PC-3 (cell line): Measurements from ENCODE around the gene FNDC4. TPM values are rescaled to one million over a fixed set of nuclear protein-coding genes. Genes with fewer than 3 reads are reported as not detected.

ENCODE experiments used
- ATAC-seq: fragments of 200-7000 bp; cut with Tn5 transposase; 2 replicates; pipeline ENCODE4 v1.9.1; 2020; ENCODE audit warnings: mild to moderate bottlenecking, moderate library complexity
- BruUV-seq: library from RNA; stranded (reverse); fragments of 400-500 nt; replicated peaks from 2 replicates; lab custom pipeline; 2021; lab: Mats Ljungman, UMichigan
- CTCF ChIA-PET: fragments of 300-600 bp; sonication (Branson Sonifier 250); formaldehyde crosslinking; loops from one replicate; lab custom pipeline; 2022; ENCODE audit warnings: antibody characterized with exemption; lab: Charles Lee
- POLR2A ChIA-PET: fragments of 300-600 bp; sonication (Branson Sonifier 250); formaldehyde crosslinking; loops from one replicate; lab custom pipeline; 2022; ENCODE audit warnings: antibody characterized with exemption; ENCODE audit not compliant: unreplicated experiment; lab: Charles Lee
- DNase-seq: peaks from one replicate; pipeline ENCODE4 v3.0.0-alpha.2; 2015
- H2AFZ ChIP-seq: fragments of 300-600 bp; sonication (generic); 2 replicates; pipeline ENCODE4 v1.6.0; 2016; ENCODE audit warnings: antibody characterized with exemption, low read length
- H3F3A ChIP-seq: fragments of 300-600 bp; sonication (generic); one replicate; pipeline ENCODE4 v1.6.0; 2017; ENCODE audit warnings: antibody characterized with exemption, low read length, control low read depth, mild to moderate bottlenecking; ENCODE audit not compliant: unreplicated experiment
- H3K27ac ChIP-seq: fragments of 300-600 bp; sonication (generic); 2 replicates; pipeline ENCODE4 v1.5.1; 2016; ENCODE audit warnings: mild to moderate bottlenecking, low read length
- H3K27me3 ChIP-seq: fragments of 300-600 bp; sonication (generic); 2 replicates; pipeline ENCODE4 v1.6.1; 2016; ENCODE audit warnings: low read length, mixed read lengths
- H3K36me3 ChIP-seq: fragments of 300-600 bp; sonication (generic); 2 replicates; pipeline ENCODE4 v1.6.1; 2016; ENCODE audit warnings: low read depth, mixed run types, low read length, mixed read lengths
- H3K4me1 ChIP-seq: fragments of 300-600 bp; sonication (generic); 2 replicates; pipeline ENCODE4 v1.5.1; 2016; ENCODE audit warnings: low read length; ENCODE audit not compliant: insufficient read depth
- H3K4me2 ChIP-seq: fragments of 300-600 bp; sonication (generic); 2 replicates; pipeline ENCODE4 v1.6.0; 2016; ENCODE audit warnings: low read length
- H3K4me3 ChIP-seq: fragments of 300-600 bp; sonication (generic); 2 replicates; pipeline ENCODE4 v1.5.1; 2016; ENCODE audit warnings: mild to moderate bottlenecking, low read length, mixed read lengths
- H3K79me2 ChIP-seq: fragments of 300-600 bp; sonication (generic); 2 replicates; pipeline ENCODE4 v1.6.1; 2017; ENCODE audit warnings: low read length, mixed read lengths
- H3K9ac ChIP-seq: fragments of 300-600 bp; sonication (generic); 2 replicates; pipeline ENCODE4 v1.6.0; 2016; ENCODE audit warnings: mild to moderate bottlenecking, low read length
- H3K9me2 ChIP-seq: fragments of 300-600 bp; sonication (generic); replicated peaks from 2 replicates; pipeline ENCODE4 v1.6.1; 2016; ENCODE audit warnings: mixed run types, low read length, mixed read lengths
- H3K9me3 ChIP-seq: fragments of 300-600 bp; sonication (generic); 2 replicates; pipeline ENCODE4 v1.6.1; 2016; ENCODE audit warnings: low read length, mixed read lengths
- H4K20me1 ChIP-seq: fragments of 300-600 bp; sonication (generic); 2 replicates; pipeline ENCODE4 v1.6.1; 2016; ENCODE audit warnings: low read length, mixed read lengths
- CTCF ChIP-seq: fragments of 300-600 bp; sonication (generic); conservative IDR thresholded peaks from 2 replicates; pipeline ENCODE4 v1.5.1; 2017; ENCODE audit warnings: antibody characterized with exemption, low read depth, mild to moderate bottlenecking, low read length
- EZH2 ChIP-seq: fragments of 300-600 bp; sonication (generic); IDR thresholded peaks from one replicate; pipeline ENCODE4 v1.6.1; 2017; ENCODE audit warnings: antibody characterized with exemption, mild to moderate bottlenecking, low read length; ENCODE audit not compliant: unreplicated experiment
- EZH2phosphoT487 ChIP-seq: fragments of 300-600 bp; sonication (generic); IDR thresholded peaks from 2 replicates; pipeline ENCODE4 v1.6.1; 2018; ENCODE audit warnings: mild to moderate bottlenecking, antibody characterized with exemption, low read length, borderline replicate concordance
- intact Hi-C: fragments of 100-400 bp; cut with micrococcal nuclease; formaldehyde crosslinking; loops from 2 replicates; pipeline ENCODE4 v1.9.0; 2023
- total RNA-seq: library from RNA; depleted of rRNA; stranded (reverse); fragments of >200 nt; gene quantifications from 2 replicates; pipeline ENCODE4 v1.2.3, GENCODE V29; 2014

FNDC4 gene
- total RNA-seq, 1 experiment from 2014 or later, result 1.7 TPM

DNA sequence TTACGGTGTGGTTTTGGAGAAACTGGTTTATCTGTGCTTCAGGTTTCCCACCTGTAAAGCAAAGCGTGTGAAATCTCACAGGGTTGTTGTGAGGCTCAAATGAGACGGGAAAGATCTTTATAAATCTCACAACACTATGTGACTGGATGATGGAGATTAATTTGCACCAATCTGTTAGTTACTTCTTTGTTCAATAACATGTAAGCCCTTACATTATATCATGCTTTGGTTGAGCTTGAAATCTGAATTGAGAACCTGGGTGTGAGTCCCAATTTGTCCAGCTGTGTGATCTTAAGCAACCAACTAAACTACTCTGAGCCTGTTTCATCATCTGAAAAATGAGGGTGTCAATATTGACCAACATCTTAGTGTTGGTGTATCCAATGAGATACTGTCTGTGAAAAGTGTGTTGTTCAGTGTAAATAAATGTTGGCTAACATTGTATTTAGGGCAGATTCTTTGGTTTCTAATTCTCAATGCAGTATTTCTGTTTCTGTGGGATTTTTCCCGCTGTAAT is 898 bp upstream of the FNDC4 start:
- intact Hi-C loops, result no loop called here
- peak overlapping the region; percentile 100; the same call in 1 of the 2 replicates for H2AFZ ChIP-seq
- CTCF ChIA-PET, result interaction anchor here (0.6 kb wide), 1 partner anchor 36 kb away, joined by 3 read pairs; no protein-coding TSS in a partner anchor

GRCh38 chr2:27494284-27494943 is 586 bp downstream of the FNDC4 start:
- peak overlapping the region; percentile 100 for H3K4me2 ChIP-seq
- ATAC-seq (0 out of 2 replicates have a peak, but pooled peaks have one; percentile 3), DNase-seq (no peak)
- H3K9me3 ChIP-seq, result no peaks in the 10 kb centered on the region
- H3K36me3 ChIP-seq, result no peaks in the 10 kb centered on the region
- peaks cover 9% of the 10 kb centered on the region; the same call in 1 of the 2 replicates for H3K4me1 ChIP-seq
- peak overlapping the region; percentile 100; the same call in 1 of the 2 replicates for H2AFZ ChIP-seq
- no peaks in the 10 kb centered on the region for H3K9me2 ChIP-seq
- CTCF ChIA-PET, result no interaction called here
- no peaks in the 10 kb centered on the region for H4K20me1 ChIP-seq
- no peak for TF ChIP-seq CTCF
- TF ChIP-seq EZH2phosphoT487, result no peak
- H3K27ac ChIP-seq, result no peak overlapping the region
- intact Hi-C loops, result no loop called here
- H3K4me3 ChIP-seq, result peak overlapping the region; percentile 89
- no peak overlapping the region for H3K9ac ChIP-seq
- H3F3A ChIP-seq, result no peaks in the 10 kb centered on the region
- POLR2A ChIA-PET, result no interaction called here
- BruUV-seq, result TSS peak; percentile 26
- H3K79me2 ChIP-seq, result no peaks in the 10 kb centered on the region
- no peaks in the 10 kb centered on the region for H3K27me3 ChIP-seq

More for the DNA sequence above, 898 bp upstream of the FNDC4 start:
- H3K9me2 ChIP-seq, result no peaks in the 10 kb centered on the region
- no peaks in the 10 kb centered on the region for H3K9me3 ChIP-seq
- BruUV-seq, result no TSS peak
- 0 out of 2 replicates have a peak, but pooled peaks cover 3% of the 10 kb centered on the region for H3K4me1 ChIP-seq
- no peaks in the 10 kb centered on the region for H3K79me2 ChIP-seq
- no peak for ATAC-seq
- no peak overlapping the region for H3K4me3 ChIP-seq
- H3K27ac ChIP-seq, result no peak overlapping the region
- TF ChIP-seq EZH2 (no peak), EZH2phosphoT487 (no peak), CTCF (no peak)
- no peak for DNase-seq
- no peaks in the 10 kb centered on the region for H3F3A ChIP-seq
- POLR2A ChIA-PET, result no interaction called here
- peak overlapping the region; percentile 100; the same call in 1 of the 2 replicates for H3K4me2 ChIP-seq
- H3K36me3 ChIP-seq, result no peaks in the 10 kb centered on the region
- H3K9ac ChIP-seq, result no peak overlapping the region
- H3K27me3 ChIP-seq, result no peaks in the 10 kb centered on the region
- H4K20me1 ChIP-seq, result no peaks in the 10 kb centered on the region

DNA sequence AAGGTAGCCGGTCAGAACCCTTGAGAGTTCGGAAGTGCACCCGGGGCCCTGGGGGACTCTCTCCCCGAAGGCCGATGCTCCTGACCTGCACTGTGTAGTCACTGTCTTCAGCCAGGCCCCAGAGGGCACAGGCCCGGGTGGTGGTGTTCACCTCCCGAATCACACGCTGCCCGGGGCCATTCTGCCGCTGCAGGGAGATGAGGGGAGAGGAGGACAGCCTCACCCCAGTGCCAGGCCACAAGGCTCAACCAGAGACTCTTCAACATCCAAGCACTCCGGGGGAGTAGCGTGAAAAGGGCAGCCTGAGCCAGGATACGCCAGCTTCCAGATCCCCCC is 1.1 kb downstream of the FNDC4 start:
- Histone ChIP-seq H3K4me3 (no peak overlapping the region), H3F3A (no peaks in the 10 kb centered on the region), H3K79me2 (no peaks in the 10 kb centered on the region), H4K20me1 (no peaks in the 10 kb centered on the region), H3K9me3 (no peaks in the 10 kb centered on the region), H3K27ac (no peak overlapping the region), H3K9me2 (no peaks in the 10 kb centered on the region), H3K27me3 (no peaks in the 10 kb centered on the region), H3K9ac (no peak overlapping the region), H3K4me2 (no peak overlapping the region), H3K36me3 (no peaks in the 10 kb centered on the region), H2AFZ (no peak overlapping the region), H3K4me1 (peaks cover 12% of the 10 kb centered on the region)
- ChIA-PET CTCF (no interaction called here), POLR2A (no interaction called here)
- BruUV-seq, result no TSS peak
- TF ChIP-seq CTCF (no peak), EZH2phosphoT487 (no peak), EZH2 (no peak)
- no peak for ATAC-seq
- no peak for DNase-seq
- intact Hi-C loops, result no loop called here
